K562 (cell line): ENCODE results near the gene A4GNT.

Experiments used
- ATF6 ChIP-seq: sonication (generic); formaldehyde crosslinking; IDR thresholded peaks from 2 replicates; pipeline ENCODE4 v1.4.0; 2020; ENCODE audit warnings: mild to moderate bottlenecking, missing genetic modification reagents
- FOXK2 ChIP-seq, 2 experiments: fragments of 450-650 bp; IDR thresholded peaks in 1 of 2; conservative IDR thresholded peaks in 1 of 2; 2 replicates each; pipeline ENCODE4 v1.6.1; 2016; ENCODE audit warnings: low read depth in 2 of 2, mild to moderate bottlenecking in 1 of 2
- KDM5B ChIP-seq: fragments of 200-600 bp; sonication (generic); IDR thresholded peaks from 2 replicates; pipeline ENCODE4 v1.6.1; 2012; ENCODE audit warnings: low read depth, mild to moderate bottlenecking, moderate library complexity, low read length, control low read depth, inconsistent platforms; ENCODE audit not compliant: insufficient replicate concordance
- MCM2 ChIP-seq: fragments of 450-650 bp; IDR thresholded peaks from 2 replicates; pipeline ENCODE4 v1.6.1; 2017; ENCODE audit warnings: low read depth, mild to moderate bottlenecking
- TEAD1 ChIP-seq, 2 experiments: fragments of 450-650 bp in 1 of 2; sonication (generic) in 1 of 2; formaldehyde crosslinking; IDR thresholded peaks; 2 replicates each; pipeline versions ENCODE4 v1.4.0 to v1.8.0; 2020 to 2022; ENCODE audit warnings: mild to moderate bottlenecking in 2 of 2, missing genetic modification reagents in 1 of 2
- ZNF354B ChIP-seq: fragments of 250-450 bp; sonication (Bioruptor Pico); IDR thresholded peaks from 2 replicates; pipeline ENCODE4 v1.4.0; 2020
- TF ChIP-seq, protein P1 (sequence below), 3 experiments: IDR thresholded peaks in 2 of 3; conservative IDR thresholded peaks in 1 of 3; 2 replicates each; pipeline ENCODE4 v1.5.1; 2011 to 2012; ENCODE audit warnings: low read length in 3 of 3, mild to moderate bottlenecking in 3 of 3, control low read depth in 2 of 3, improper control_type of control experiment in 1 of 3, inconsistent platforms in 1 of 3, low read depth in 1 of 3, mixed read lengths in 1 of 3, moderate library complexity in 1 of 3; ENCODE audit not compliant: insufficient read depth in 2 of 3

GRCh38 chr3:138148503-138148902 lies 16.3 kb upstream of the A4GNT start:
- TF ChIP-seq, protein P1, sequence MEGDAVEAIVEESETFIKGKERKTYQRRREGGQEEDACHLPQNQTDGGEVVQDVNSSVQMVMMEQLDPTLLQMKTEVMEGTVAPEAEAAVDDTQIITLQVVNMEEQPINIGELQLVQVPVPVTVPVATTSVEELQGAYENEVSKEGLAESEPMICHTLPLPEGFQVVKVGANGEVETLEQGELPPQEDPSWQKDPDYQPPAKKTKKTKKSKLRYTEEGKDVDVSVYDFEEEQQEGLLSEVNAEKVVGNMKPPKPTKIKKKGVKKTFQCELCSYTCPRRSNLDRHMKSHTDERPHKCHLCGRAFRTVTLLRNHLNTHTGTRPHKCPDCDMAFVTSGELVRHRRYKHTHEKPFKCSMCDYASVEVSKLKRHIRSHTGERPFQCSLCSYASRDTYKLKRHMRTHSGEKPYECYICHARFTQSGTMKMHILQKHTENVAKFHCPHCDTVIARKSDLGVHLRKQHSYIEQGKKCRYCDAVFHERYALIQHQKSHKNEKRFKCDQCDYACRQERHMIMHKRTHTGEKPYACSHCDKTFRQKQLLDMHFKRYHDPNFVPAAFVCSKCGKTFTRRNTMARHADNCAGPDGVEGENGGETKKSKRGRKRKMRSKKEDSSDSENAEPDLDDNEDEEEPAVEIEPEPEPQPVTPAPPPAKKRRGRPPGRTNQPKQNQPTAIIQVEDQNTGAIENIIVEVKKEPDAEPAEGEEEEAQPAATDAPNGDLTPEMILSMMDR (IDR thresholded peaks at IDR 0.05 in 2 of 3, conservative IDR thresholded peaks at IDR 0.05 in 1 of 3; ENCODE audit: insufficient read depth in 2 of 3, low read depth in 1 of 3, low read length in 3 of 3) = no peak
- no peak for TF ChIP-seq MCM2
- TF ChIP-seq FOXK2 (conservative IDR thresholded peaks at IDR 0.05 in 1 of 2, IDR thresholded peaks at IDR 0.05 in 1 of 2; ENCODE audit: low read depth in 2 of 2) = no peak
- TF ChIP-seq KDM5B = no peak
- TF ChIP-seq ATF6 (CRISPR knock-in tag) = no peak
- no peak for TF ChIP-seq ZNF354B (CRISPR knock-in tag)
- no peak for TF ChIP-seq TEAD1 (CRISPR knock-in tag; IDR thresholded peaks at IDR 0.05)
